Ammon's horn (tissue), 1 donor: Measurements from ENCODE around the gene SORT1.
"Not testable (repeated sequence)": the region's sequence is repeated elsewhere in the genome, so short reads cannot be mapped to it uniquely, and the experiment has no call there.

Source experiments
- DNase-seq: peaks from one replicate; pipeline ENCODE4 v3.0.0-alpha.2; 2016; ENCODE audit warnings: low spot score

SORT1 gene

DNA sequence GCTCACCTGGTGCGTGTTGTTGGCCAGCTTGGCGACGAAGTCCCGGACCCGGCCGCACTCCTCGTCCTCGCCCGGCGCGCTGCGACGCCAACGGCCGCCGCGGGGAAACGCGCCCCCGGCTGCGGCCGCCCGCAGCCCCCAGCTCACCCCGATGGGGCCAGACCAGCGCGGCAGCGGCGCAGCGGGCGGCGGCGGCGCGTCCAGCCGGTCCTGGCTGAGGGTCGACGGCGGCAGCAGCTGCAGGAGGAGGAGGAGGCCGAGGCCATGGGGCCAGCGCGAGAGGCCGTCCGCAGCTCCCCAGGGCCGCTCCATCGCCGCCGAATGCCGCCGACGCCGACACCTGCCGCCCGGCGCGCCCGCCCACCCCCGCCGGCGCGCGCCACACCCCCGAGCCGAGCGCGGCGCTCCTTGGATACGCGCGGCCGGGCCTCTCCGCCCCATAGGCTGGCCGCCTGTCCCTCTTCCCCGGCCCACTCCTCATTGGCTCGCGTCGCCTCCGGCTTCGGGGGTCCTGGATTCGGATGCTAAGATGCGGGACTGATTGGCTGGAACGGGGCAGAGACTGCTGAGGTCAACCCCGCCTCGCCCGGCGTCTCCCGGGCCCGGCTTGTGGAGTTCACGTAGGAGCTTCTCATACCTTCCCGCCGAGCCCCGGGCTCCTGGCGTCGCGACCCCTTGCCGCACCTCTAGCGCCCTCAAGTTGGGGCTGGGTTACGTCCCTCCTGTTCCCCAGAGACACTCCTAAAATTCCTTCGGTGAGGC, at the start of gene SORT1:
Gene SORT1, minus strand, starts transcription at position 338 of the 762 bp plus-strand sequence. Its CDS starts 26 bp downstream, at position 312.
- DNase-seq, result peak; percentile 97

DNA sequence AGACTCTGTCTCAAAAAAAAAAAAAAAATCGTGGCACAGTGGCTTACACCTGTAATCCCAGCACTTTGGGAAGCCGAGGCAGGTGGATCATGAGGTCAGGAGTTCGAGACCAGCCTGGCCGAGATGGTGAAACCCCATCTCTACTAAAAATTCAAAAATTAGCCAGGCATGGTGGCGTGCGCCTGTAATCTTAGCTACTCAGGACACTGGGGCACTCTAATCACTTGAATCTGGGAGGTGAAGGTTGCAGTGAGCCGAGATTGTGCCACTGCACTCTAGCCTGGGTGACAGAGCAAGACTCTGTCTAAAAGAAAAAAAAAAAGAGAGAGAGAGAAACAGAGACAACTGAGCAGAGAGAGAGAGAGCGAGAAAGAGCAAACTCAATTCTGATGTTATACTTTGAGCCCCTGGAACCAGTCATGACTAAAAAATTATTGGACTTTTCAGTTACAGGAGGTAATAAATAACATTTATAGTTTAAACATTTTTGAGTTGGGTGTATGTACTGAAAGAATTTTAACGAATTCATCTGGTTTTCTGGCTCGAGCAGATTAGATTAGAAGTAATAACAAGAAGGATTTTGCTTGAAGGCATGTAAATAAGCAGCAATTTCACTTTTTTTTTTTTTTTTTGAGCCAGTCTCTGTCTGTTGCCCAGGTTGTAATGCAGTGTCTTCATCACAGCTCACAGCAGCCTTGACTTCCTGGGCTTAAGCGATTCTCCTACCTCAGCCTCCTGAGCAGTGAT, 48.4 kb upstream of the SORT1 start:
- not testable (repeated sequence) for DNase-seq

DNA sequence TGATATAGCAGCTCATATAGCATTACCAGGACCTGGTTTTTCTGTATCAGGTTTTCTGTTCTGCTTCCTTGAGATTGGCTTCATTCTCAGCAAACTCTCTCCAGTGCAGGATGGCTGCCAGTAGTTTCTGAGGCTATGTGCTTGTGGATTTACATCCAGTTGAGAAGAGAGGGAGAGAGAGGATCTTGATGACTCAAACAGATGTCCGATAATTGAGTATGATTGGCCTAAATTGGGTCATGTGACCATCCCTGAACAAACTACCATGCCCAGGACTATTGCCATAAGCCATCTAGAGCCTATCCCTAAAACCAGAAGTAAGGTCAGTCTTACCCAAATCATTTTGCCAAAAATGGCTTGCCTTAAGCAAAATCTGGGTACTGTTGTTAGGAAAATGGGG, 46.6 kb upstream of the SORT1 start:
- DNase-seq, result no peak

DNA sequence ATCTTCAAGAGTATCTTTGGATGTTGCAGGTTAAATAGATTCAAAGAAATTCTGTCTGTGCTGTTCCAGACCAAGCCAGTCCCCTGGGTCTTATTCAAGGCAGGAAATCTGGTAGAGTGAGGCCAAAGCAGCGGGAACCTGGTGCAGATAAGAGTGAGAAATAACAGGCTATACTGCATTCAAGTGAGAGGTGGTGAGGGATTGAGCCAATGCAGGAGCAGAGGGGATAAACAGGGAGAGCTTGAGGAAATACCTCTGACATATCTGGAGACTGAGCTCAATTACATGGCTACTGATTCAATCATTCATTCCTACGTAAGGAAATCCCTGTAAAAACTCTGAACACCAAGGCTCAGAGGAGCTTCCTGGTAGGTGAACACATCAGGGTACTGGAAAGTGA, 45.8 kb upstream of the SORT1 start:
- DNase-seq, result no peak

DNA sequence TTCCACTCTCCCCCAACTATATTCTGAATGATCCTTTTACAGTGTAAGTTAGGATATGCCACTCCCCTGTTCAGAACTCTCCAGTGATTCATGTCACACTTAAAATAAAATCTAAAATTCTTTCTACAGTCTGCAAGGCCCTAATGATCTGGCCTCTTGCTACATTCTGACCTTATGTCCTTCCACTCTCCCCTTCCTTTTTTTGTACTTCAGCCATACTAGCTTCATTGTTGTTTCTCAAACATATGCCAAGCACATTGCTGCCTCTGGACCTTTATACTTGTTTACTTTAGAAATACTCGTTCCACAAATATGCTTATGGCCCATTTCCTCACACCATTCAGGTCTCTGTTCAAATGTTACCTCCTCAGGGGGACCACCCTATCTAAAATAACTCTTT, 43.4 kb upstream of the SORT1 start:
- no peak for DNase-seq

DNA sequence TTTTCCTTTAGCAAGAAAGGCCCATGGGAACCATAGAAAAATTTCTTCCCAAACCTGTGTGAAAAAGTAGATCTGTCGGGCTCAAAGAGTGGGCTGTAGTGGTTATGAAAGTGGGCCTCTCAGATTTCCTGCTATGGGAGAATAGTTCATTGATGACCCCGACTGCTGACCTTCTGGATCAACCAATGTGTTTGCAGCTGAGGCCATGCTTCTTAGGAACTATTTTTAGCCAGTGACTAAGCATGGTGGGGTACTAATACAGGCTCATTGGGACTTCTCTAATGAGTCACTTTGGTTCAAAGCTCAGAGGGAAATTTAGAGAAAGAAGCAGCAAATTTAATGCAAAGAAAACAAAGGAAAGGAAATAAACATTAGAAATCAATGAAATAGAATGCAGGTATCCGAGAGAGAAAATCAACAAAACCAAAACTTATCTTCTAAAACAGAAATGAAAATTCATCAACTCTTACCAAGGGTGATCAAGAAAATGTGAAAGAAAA, 41.1 kb upstream of the SORT1 start:
- no peak for DNase-seq

GRCh38 chr1:109434484-109434883, 36.8 kb upstream of the SORT1 start:
- DNase-seq, result no peak

DNA sequence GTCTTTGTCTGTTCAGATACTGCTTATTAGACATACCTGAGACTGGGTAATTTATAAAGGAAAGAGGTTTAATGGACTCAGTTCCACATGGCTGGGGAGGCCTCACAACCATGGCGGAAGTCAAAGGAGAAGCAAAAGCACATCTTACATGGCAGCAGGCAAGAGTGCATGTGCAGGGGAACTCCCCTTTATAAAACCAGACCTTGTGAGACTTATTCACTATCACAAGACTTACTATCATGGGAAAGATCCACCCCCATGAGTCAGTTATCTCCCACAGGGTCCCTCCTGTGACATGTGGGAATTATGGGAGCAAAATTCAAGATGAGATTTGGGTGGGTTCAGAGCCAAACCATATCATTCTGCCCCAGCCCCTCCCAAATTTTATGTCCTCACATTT, 35.6 kb upstream of the SORT1 start:
- DNase-seq, result no peak

GRCh38 chr1:109432336-109432735, 34.6 kb upstream of the SORT1 start:
- DNase-seq, result peak; percentile 24

GRCh38 chr1:109427171-109427467, 29.4 kb upstream of the SORT1 start:
- no peak for DNase-seq

DNA sequence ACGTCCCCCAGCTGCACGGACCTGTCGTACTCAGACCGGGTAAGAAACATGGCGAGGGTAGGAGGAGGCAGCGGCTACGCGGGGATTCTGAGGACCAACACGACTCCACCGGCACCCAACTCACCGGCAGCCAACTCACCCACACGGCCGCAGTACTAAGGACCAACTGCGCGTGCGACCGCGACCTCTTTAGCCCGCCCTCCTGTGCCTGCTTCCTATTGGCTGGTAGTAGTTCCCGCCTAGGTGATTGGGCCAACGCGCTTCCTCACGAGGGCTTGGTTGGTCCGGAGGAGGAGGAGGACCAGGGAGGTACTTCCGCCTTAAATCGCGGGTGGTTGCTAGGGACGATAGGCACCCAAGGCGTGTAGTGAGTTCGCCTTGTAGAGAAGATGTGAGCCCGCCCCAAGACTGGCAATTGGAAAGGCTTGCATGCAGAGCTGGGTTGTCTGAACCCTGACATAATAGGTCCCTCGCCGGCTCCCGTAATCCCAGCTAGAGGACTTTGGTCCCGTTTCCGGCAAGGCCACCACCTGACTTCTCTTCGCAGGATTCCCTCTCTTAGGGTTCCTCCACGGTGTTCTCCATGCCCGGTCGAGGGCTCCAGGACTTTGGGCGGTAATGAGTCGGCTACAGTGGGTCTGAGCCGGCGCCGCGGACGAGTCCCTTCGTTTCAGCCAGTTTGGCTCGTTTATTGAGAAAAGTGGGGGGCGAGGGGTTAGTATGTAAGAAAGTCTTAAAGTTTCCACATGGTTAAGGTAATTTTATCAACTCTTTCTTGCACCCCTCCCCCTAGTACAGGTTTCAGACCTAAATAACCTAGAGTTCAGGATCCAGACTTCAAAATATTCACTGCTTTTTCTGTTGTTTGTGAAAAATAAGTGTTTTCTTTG, 28.8 kb upstream of the SORT1 start, which contains the start of gene PSMA5:
Gene PSMA5, minus strand, starts transcription at position 168 of the 890 bp plus-strand sequence. Its CDS starts 118 bp downstream, at position 50.
- DNase-seq, result peak; percentile 100

- DNase-seq, result no peak
These were observed 27.9 kb upstream of the SORT1 start for GRCh38 chr1:109425391-109426280.

- no peak for DNase-seq
These were observed 25.8 kb upstream of the SORT1 start for GRCh38 chr1:109423498-109423897.

DNA sequence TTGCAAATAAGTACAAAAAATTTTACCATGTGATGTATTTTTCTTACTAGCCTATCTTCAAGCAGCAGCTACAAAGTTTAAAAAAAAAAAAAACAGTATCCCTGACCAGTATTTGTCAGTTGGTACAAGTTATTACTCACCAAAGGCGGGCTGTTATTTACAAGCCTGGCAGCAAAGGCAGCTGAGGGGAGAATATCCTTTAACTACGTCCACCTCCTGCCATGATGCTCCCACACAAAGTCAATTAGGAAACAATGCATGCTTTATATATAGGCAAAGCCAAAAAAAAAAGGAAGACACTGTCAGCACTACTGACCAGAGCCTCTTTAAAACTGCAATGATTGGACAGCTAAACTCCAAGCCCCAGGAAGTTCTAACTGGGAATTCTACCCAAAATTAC, 14.8 kb upstream of the SORT1 start:
- DNase-seq, result no peak

DNA sequence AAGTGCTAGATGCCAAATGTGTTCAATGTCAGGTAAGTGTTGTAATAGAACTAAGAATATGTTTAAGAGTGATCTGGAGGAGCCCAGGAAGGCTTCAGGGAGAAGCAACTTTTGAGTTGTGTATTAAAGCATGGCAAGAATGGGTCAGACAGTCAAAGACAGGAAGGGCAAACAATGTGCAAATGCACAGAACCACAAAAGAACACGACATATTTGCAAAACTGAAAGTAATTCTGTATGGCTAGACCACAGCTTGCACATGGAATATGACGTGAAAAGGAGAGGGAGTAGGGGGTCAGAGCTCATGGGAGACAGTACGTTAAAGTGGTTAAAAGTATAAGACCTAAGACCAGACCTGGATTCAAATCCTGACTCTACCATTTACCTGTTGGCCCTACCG, 7.1 kb upstream of the SORT1 start:
- no peak for DNase-seq

DNA sequence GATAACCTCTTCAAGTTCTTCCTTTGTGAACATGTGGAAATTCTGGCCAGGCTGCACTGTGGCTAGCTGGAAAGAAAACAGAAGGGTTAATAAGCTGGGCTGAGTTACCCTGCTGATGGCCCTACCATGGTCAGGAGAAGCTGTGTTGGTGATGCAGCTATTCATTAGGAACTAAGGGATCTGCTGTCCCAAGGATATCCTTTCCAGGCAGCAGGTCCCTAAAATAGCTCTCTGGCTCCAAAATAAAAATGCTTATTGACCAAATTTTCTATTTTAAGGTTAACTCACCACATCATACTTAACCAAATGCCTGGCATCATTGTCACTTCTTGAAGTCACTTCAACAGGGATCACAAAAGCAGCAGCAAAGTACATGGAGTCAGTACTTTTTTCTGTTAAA, 4.3 kb upstream of the SORT1 start:
- DNase-seq, result no peak

- DNase-seq, result no peak
These were observed 2.4 kb upstream of the SORT1 start for GRCh38 chr1:109400035-109400655.

DNA sequence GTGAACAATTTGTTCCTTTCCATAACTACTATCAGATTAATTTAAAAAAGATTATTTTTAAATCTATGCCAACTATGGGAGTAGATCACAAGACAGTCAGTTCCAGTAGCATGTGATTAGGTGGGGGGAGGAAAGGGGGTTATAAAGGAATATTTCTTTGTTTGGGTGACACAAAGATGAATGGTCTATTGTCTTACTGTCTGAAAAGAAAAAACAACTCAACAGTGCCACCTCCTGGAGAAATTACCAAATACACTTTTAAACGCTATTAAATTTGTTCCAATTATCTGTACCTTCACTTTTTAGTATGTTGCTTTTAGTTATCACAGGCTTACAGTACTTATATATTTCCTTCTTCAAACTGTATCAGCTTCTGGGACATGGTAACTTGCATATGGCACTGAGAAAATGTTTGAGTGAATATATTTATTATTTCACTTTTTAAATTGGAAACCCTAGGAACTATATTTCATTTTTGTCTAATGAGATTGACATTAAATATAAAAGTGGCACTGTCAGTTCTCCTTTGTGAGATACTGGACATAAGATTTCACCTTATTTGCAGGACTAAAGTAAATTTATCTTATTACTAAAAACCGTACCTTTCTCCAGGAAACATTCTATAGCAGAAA, 1.7 kb upstream of the SORT1 start:
- peak; percentile 77 for DNase-seq

DNA sequence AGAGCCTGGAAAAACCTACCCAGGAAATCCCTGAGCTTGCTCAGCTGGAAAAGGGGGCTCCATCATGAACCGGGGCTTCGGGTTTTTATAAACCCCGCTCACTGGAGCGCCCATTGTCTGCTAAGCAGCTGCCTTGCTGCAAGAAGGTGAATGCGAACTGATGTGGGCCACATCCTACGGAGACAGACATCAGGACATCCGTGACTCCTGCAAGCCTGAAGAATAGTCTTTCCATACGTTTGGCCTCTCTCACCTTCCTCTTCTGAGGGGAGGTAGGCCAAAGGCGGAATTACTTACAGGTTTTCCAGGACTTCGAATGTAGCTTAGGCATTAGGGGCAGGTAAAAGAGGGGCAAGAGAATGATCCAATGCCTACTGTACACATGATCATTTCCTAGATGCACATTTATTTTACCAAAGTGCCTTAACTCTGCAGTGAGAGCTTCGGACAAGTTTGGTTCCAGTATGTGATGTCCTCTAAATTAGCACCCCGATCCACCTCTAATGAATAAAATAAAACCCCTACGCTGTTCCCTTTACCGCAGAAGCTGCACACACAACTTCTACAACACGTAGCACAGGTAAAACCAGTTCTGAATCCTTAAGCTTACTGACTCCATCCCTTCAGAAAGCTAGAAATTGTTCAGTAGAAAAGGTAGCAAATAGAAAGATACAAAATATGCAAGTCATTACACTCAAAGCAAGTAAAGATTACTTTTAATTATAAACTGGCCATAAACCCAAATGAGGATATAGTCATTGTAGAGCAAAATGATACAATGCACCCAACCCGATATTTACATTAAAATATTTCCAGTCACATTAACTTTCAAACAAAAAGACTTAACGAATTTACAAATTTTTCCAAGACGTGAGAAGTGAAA, 866 bp upstream of the SORT1 start:
- no peak for DNase-seq
